T-helper 17 cell (primary cell): ENCODE results near the gene FMO2. TPM values are rescaled to one million over a fixed set of nuclear protein-coding genes. Genes with fewer than 3 reads are reported as not detected.

Experiments
- ATAC-seq: fragments of 150-1000 bp; cut with Tn5 transposase; 2 replicates; pipeline ENCODE4 v1.10.0; 2021; ENCODE audit warnings: mild to moderate bottlenecking, moderate library complexity
- DNase-seq, 3 donors: peaks; one replicate each; pipeline versions ENCODE4 v3.0.0 to v3.0.0-alpha.2; 2020 to 2021
- H3K9me3 ChIP-seq: one replicate; pipeline ENCODE4 v1.7.0; 2013; ENCODE audit warnings: low read length, mild to moderate bottlenecking; ENCODE audit not compliant: control insufficient read depth, poor library complexity, severe bottlenecking
- H3K27ac Mint-ChIP-seq: one replicate; pipeline ENCODE4 v1.8.0; 2022; ENCODE audit warnings: mild to moderate bottlenecking, moderate library complexity, mixed read lengths
- H3K27me3 Mint-ChIP-seq: one replicate; pipeline ENCODE4 v1.8.0; 2022; ENCODE audit warnings: mixed read lengths
- H3K36me3 Mint-ChIP-seq: one replicate; pipeline ENCODE4 v1.8.0; 2022; ENCODE audit warnings: low read depth, mixed read lengths
- H3K4me1 Mint-ChIP-seq: one replicate; pipeline ENCODE4 v1.8.0; 2022; ENCODE audit warnings: mild to moderate bottlenecking, mixed read lengths
- H3K4me3 Mint-ChIP-seq: one replicate; pipeline ENCODE4 v1.8.0; 2022; ENCODE audit warnings: mild to moderate bottlenecking, moderate library complexity, mixed read lengths
- total RNA-seq, 4 donors: library from RNA in 2 of 4; stranded (reverse) in 2 of 4; gene quantifications; one replicate each; pipeline ENCODE4 v1.2.3 and lab custom pipeline; 2022 to 2026

The FMO2 gene, protein sequence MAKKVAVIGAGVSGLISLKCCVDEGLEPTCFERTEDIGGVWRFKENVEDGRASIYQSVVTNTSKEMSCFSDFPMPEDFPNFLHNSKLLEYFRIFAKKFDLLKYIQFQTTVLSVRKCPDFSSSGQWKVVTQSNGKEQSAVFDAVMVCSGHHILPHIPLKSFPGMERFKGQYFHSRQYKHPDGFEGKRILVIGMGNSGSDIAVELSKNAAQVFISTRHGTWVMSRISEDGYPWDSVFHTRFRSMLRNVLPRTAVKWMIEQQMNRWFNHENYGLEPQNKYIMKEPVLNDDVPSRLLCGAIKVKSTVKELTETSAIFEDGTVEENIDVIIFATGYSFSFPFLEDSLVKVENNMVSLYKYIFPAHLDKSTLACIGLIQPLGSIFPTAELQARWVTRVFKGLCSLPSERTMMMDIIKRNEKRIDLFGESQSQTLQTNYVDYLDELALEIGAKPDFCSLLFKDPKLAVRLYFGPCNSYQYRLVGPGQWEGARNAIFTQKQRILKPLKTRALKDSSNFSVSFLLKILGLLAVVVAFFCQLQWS
- total RNA-seq (not detected), total RNA-seq (lab: John Stamatoyannopoulos, UW) (0 reads per million in 2 donors)

DNA sequence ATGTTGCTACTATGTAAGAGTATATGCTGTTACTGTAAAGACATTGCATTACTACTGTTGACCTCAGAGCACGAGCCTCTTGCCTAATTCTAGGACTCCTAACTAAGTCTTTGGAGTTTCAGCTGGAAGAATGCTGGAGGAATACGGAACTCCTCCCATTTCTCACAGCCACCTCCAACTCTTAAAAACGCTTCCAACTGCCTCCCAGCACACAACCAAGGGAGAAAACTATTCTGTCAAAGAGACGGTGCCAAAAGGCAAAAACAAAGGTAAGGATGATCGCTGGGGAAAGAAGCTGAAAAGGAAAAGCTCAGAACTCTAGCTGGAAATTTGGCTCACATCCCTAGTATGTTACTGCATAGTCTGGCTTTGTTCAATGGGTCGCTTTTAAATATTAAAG, at the start of gene FMO2:
Gene FMO2 (plus strand): TSS at position 210 of the 400 bp plus-strand sequence. CDS start 414 bp downstream, outside the sequence.
- Mint-ChIP-seq H3K27ac (no peak within 1 kb of the TSS), H3K4me1 (no peaks in the 10 kb centered on the region), H3K36me3 (no peaks in the 10 kb centered on the region), H3K4me3 (no peak within 1 kb of the TSS), H3K27me3 (peaks cover 18% of the 10 kb centered on the region)
- no peak for DNase-seq
- H3K9me3 ChIP-seq = no peaks in the 10 kb centered on the region
- ATAC-seq = no peak

DNA sequence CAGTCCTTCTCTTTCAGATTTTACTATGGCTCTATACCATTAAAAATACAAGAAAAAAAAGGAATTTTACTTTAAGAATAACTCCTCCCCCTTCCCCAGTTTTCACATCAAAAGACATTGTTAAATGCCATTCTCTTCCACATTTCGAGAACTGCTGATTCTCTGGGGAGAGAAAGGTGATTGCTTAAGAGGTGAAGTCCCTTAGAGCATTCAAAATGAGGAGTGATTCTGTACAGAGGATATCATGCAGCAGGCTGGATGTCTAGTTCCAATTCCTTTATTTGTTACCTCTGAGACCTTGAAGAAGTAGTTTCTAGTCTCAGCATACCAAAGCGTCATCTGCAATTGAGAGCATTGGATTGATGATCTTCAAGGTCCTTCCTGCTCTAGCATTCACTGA, 47.5 kb upstream of the FMO2 start:
- Mint-ChIP-seq H3K27me3 (peaks cover 57% of the 10 kb centered on the region), H3K36me3 (peaks cover 2% of the 10 kb centered on the region), H3K4me3 (no peak overlapping the region), H3K4me1 (peaks cover 3% of the 10 kb centered on the region), H3K27ac (no peak overlapping the region)
- no peak for ATAC-seq
- no peaks in the 10 kb centered on the region for H3K9me3 ChIP-seq
- no peak for DNase-seq

DNA sequence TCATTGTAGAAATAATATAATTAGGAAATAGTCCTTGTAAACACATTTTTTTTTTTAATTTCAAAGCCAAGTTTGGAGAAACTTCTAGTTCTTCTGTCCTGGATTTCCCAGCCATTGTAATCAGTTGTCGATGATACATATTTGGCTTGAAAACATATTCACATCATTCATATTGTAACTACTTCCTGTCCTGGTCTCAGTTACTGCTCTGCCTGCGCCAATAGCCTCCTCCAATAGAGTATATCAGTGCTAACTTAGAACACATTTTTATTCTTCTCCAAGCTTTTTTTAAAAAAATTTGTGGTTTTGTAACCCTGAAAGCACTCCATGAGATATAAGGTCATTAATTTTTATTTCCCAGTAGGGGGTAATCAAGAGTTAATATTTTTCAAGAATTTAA, 46.1 kb upstream of the FMO2 start:
- H3K27me3 Mint-ChIP-seq = peaks cover 63% of the 10 kb centered on the region
- peaks cover 2% of the 10 kb centered on the region for H3K36me3 Mint-ChIP-seq
- no peaks in the 10 kb centered on the region for H3K9me3 ChIP-seq
- H3K4me3 Mint-ChIP-seq = no peak overlapping the region
- ATAC-seq (no peak), DNase-seq (no peak)
- no peak overlapping the region for H3K27ac Mint-ChIP-seq
- peaks cover 3% of the 10 kb centered on the region for H3K4me1 Mint-ChIP-seq

DNA sequence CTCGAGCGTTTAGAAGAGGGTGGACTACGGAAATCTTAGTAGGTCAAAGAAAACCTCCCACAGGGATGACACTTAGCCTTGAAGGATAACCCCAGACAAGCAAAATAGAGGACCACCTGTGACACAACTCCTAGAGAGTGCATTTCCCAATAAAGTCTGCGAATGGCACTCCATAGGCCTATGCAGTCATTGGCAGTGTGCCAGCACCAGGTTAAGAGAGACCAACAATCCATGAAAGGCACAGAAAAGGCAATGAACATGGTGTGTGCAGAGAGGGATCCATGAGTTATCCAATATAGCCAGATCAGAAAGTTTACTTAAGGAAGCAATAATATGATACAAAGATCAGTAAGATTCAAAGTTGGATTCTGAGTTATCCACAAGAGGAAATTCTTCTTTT, 45.2 kb upstream of the FMO2 start:
- Mint-ChIP-seq H3K4me1 (peaks cover 3% of the 10 kb centered on the region), H3K27ac (no peak overlapping the region), H3K36me3 (peaks cover 3% of the 10 kb centered on the region), H3K4me3 (no peak overlapping the region), H3K27me3 (peaks cover 66% of the 10 kb centered on the region)
- DNase-seq (no peak), ATAC-seq (no peak)
- H3K9me3 ChIP-seq = no peaks in the 10 kb centered on the region

DNA sequence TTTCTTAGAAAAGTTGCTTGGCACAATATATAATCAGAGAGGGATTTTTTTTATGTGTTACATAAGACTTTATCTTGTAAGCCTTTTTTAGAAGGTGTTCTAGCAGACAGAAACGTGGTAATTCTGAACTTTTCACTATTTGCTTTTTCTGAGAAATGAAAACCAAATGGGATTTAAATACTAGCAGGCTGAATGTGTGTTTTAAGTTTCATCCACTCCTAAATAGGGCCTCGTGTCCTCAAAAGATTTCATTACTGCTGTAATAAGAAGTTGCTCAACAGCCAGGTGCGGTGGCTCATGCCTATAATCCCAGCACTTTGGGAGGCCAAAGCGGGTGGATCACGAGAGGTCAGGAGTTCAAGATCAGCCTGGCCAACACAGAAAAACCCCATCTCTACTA, 44.7 kb upstream of the FMO2 start:
- Mint-ChIP-seq H3K27me3 (peaks cover 68% of the 10 kb centered on the region), H3K27ac (no peak overlapping the region), H3K4me1 (peaks cover 3% of the 10 kb centered on the region), H3K4me3 (no peak overlapping the region), H3K36me3 (peaks cover 3% of the 10 kb centered on the region)
- H3K9me3 ChIP-seq = no peaks in the 10 kb centered on the region
- DNase-seq = no peak
- no peak for ATAC-seq

DNA sequence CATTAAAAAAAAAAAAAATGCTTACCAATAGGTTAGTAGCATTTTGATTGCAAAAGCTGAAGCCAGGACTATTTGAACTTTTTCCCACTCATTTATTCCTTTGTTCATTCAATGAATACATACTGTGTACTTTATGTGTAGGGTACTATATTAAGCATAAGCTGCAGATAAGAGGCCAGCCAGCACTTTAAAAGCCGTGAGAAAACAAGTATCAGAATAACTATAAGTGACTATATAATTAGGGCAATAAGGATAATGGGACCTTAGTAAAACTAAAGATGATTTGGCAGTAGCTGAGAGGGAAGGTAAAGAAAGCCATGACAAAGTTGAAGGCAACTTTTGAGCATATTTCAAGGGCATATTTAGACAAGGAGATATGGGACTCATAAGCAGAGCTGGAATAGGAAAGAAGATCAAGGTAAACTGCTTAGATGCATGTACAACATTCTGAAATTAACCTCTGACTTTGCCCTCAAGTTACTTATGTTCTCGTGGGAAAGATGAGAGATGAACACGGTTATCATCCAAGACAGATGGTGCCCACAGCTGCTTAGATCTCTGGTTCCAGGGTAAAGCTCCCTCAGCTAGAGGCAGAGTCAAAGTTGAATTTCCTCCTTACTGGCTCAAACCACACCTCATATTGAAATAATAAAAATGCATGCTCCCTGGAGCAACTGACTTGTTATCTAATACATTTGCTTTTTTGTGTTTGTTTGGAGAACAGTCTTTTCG, 44.0 kb upstream of the FMO2 start:
- DNase-seq (no peak), ATAC-seq (no peak)
- Mint-ChIP-seq H3K4me3 (no peak overlapping the region), H3K4me1 (peaks cover 3% of the 10 kb centered on the region), H3K36me3 (peaks cover 3% of the 10 kb centered on the region), H3K27ac (no peak overlapping the region), H3K27me3 (peaks cover 72% of the 10 kb centered on the region)
- H3K9me3 ChIP-seq = no peaks in the 10 kb centered on the region

DNA sequence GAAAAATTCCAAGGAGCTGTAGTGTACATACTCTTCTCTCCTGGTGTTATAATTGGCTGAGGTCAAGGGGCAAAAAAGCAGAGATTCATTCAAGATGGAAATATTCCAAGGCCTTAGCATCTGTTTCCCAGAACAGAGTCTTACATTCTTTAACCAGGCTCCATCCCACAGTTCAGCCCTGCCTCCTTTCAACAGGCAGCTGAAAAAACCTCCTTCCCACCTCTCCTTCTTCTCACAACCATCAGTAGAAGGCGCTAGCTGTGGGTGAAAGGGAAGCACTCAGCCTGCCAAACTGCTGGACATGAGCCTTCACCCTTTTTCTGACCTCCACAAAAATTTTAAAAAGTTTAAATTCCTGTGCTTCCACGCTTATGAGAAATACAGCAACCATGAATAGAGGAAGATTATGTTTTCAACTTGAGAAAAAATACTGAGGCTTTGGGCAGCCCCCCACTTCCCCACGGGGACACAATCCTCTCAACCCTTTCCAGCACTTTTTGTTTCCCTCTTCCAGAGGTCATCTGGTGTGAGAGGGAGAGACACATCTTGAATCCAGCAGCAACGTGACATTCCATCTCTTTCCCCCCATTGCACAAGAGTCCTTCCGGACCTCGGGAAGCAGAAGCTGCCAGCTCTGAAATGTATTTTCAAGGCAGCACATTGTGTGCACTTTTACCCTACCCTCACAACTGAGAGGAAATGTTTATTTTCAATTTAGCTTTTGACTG, 43.2 kb upstream of the FMO2 start:
- Mint-ChIP-seq H3K4me3 (no peak overlapping the region), H3K27me3 (peaks cover 67% of the 10 kb centered on the region), H3K27ac (no peak overlapping the region), H3K4me1 (no peaks in the 10 kb centered on the region), H3K36me3 (peaks cover 3% of the 10 kb centered on the region)
- ATAC-seq (no peak), DNase-seq (no peak)
- H3K9me3 ChIP-seq = no peaks in the 10 kb centered on the region

DNA sequence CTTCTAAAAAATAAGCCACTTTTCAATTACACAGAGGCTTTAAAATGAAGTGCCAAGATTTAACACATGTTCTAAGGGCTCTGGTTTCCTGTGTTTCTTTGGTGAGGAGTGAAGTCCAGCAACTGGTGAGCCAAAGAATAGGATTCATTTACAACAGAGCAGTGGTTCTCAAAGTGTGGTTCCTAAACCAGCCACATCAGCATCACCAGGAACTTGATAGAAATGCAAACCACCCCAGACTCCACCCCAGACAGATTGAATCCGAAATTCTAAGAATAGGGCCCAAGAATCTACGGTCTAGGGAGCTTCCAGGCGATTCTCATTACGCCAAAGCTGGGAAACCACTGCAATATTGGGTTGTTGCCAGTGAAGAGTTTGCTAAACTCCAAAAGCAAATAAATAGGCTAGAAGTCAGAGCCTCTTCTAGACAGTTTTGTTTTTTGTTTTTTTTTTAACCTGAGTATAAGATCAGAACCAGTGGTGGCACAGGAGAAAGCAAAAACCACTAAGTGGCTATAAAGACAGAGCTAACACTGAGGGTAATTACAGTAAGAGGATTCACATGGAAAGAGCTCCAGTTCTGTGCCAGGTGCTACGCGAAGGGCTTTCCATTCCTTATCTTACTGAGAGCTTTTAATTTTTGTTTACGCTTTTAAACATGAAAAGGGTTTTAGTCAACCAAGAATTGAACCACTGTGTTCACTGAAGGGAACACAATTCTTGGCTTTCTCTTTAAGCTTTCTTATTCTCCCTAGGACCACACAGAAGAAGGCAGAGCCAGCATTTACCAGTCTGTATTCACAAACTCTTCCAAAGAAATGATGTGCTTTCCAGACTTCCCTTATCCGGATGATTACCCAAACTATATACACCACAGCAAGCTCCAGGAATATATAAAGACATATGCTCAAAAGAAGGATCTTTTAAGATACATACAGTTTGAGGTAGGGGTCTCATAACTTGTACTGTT, 42.4 kb upstream of the FMO2 start:
- H3K27me3 Mint-ChIP-seq = peaks cover 66% of the 10 kb centered on the region
- no peaks in the 10 kb centered on the region for H3K9me3 ChIP-seq
- no peaks in the 10 kb centered on the region for H3K4me1 Mint-ChIP-seq
- DNase-seq = no peak
- peaks cover 3% of the 10 kb centered on the region for H3K36me3 Mint-ChIP-seq
- H3K4me3 Mint-ChIP-seq = no peak overlapping the region
- H3K27ac Mint-ChIP-seq = no peak overlapping the region
- no peak for ATAC-seq

DNA sequence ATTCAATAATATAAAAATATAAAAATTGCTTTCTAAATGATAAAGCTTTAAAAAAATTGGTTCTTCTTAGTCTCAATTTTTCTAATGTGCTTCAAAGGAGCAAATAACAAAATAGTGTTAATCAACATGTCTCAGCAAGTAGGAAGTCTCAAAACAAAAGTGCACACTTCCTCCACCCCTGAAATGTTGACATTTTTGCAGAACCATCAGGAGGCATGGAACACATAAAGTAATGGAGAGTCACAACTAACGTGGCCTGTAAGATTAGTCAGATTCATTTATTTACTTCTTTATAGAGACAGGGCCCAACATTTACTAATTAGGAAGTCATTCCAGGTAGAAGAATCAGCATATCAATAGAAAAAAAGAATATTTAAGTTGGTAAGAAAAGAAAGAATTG, 34.9 kb upstream of the FMO2 start:
- H3K27me3 Mint-ChIP-seq = peaks cover 23% of the 10 kb centered on the region

DNA sequence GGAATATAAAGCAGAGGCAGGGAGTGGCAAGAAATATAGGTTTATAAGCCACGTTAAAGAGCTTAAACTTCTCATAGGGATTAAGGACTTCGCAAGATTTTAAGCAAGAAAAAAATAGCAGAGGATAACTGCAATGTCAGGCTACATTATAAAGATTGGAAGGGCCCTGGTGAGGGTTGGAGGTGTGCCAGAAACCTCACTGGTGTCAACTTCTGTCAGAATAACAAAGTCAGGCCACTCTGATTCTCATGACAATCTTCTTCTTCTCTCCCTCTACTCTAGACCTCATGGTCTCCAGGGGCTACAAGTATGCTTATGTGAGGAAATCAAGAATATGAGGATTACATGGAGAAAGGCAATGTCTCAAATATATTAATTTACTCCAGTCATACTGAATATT, 32.6 kb upstream of the FMO2 start:
- H3K9me3 ChIP-seq = no peaks in the 10 kb centered on the region
- Mint-ChIP-seq H3K36me3 (no peaks in the 10 kb centered on the region), H3K4me1 (no peaks in the 10 kb centered on the region), H3K27me3 (peaks cover 11% of the 10 kb centered on the region), H3K4me3 (no peak overlapping the region), H3K27ac (no peak overlapping the region)
- ATAC-seq (no peak), DNase-seq (no peak)

More for the DNA sequence above, 34.9 kb upstream of the FMO2 start:
- no peak for DNase-seq
- Mint-ChIP-seq H3K4me1 (no peaks in the 10 kb centered on the region), H3K4me3 (no peak overlapping the region), H3K36me3 (no peaks in the 10 kb centered on the region), H3K27ac (no peak overlapping the region)
- ATAC-seq = no peak
- H3K9me3 ChIP-seq = no peaks in the 10 kb centered on the region

DNA sequence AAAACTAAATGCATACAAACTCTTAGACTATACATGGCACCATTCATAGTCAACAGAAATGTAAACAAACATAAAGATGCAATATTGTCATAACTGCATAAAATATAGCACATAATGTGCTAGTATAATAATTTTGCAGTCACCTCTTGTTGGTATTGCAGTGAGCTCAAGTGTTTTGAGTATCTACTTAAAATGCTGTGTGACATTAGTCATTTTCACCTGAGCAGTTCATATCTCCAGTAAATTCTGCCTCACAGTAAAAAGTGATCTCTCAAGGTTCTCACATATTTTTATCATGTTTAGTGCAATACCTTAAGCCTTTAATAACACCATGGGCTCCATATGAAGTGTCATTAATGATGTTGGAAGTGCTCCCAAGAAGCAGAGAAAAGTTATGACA, 29.6 kb upstream of the FMO2 start:
- Mint-ChIP-seq H3K4me3 (no peak overlapping the region), H3K27me3 (peaks cover 15% of the 10 kb centered on the region), H3K27ac (no peak overlapping the region), H3K36me3 (no peaks in the 10 kb centered on the region), H3K4me1 (no peaks in the 10 kb centered on the region)
- ATAC-seq (no peak), DNase-seq (no peak)
- H3K9me3 ChIP-seq = no peaks in the 10 kb centered on the region

DNA sequence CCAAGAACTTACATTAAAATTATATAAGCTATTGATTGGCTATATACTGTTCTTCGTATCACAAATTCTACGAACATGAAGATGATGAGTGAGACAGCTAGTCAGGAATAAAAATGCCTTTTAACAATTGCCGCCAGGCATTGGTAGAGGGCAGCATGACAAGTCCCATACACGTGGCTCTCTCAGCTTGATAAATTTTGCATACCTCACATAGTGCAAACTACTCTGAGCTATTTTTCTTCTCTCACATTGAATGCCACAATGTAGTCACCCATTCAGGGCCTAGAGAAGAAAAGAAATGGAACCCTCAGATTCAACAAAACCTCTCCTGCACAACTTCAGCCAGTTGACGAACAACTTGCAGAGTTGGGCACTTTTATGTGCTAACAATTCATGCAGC, 27.0 kb upstream of the FMO2 start:
- DNase-seq (no peak), ATAC-seq (no peak)
- Mint-ChIP-seq H3K4me3 (no peak overlapping the region), H3K27me3 (peaks cover 17% of the 10 kb centered on the region), H3K27ac (no peak overlapping the region), H3K4me1 (no peaks in the 10 kb centered on the region), H3K36me3 (no peaks in the 10 kb centered on the region)
- no peaks in the 10 kb centered on the region for H3K9me3 ChIP-seq
